GM21367 (cell line): ENCODE measurements around the gene SCYL1.

ENCODE experiments used
- ATAC-seq: cut with Tn5 transposase; IDR thresholded peaks from one replicate; pipeline ENCODE4 v1.9.1; 2021; ENCODE audit not compliant: unreplicated experiment

Gene SCYL1

DNA sequence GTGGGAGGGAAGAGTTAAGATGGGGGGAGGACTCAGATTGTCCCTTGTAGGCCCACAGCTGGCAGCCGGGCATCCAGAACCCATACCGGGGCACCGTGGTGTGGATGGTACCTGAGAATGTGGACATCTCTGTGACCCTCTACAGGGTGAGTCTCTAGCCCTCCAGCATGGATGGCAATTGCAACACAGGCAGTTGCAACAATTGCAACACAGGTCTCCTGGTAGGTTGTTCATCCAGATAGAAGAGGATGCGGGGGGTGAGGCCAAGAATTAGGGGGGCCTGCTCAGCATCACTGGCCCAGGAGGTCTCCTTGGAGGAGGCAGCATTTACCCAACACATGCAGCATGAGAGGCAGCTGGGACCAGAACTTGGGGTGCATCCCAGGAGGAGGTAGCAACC, 54.4 kb downstream of the SCYL1 start:
- ATAC-seq, result no peak

DNA sequence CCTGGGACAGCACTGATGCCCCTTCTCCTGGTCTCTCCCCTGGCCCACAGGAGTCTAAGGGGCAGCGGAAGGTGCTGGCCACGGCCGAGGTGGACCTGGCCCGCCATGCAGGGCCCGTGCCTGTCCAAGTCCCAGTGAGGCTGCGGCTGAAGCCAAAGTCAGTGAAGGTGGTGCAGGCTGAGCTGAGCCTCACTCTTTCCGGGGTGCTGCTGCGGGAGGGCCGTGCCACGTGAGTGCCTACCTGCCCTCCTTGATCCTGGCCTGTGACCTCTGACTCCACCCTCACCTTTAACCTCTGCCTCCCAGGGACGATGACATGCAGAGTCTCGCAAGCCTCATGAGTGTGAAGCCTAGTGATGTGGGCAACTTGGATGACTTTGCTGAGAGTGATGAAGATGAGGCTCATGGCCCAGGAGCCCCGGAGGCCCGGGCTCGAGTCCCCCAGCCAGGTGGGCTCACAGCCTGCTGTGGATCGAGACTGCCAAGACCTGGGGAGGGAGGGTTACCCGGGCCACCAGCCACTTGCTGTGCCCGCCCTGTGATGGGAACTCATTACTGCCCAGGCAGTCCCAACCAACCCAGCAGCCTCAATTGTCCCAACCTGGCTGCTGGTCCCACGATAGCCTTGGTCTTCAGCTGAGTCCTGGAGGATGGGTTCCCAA, 55.3 kb downstream of the SCYL1 start:
- ATAC-seq, result no peak

GRCh38 chr11:65580756-65581155, 55.9 kb downstream of the SCYL1 start:
- ATAC-seq, result no peak

GRCh38 chr11:65581928-65582327, 57.0 kb downstream of the SCYL1 start:
- no peak for ATAC-seq

- ATAC-seq, result no peak
Observed at GRCh38 chr11:65583589-65583988, 58.7 kb downstream of the SCYL1 start.

- ATAC-seq, result no peak
Observed at GRCh38 chr11:65584106-65584505, 59.2 kb downstream of the SCYL1 start.

DNA sequence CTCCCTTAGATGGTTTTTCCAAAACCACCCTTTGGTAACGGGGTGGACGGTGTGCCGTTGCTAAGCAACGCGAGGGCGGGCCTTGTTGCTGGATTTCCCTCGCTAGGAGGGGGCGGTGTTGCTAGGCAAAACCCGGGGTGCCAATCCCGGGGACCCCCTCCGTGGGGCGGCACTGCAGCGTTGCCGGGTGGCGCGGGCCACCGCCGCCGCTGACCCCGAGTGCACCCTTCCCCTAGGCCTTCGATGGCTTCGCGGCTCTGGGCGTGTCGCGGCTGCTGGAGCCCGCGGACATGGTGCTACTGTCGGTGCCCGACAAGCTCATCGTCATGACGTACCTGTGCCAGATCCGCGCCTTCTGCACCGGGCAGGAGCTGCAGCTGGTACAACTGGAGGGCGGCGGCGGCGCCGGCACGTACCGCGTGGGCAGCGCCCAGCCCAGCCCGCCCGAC, 59.9 kb downstream of the SCYL1 start:
- no peak for ATAC-seq

- ATAC-seq, result no peak
Observed at GRCh38 chr11:65585396-65586246, 60.7 kb downstream of the SCYL1 start.

- ATAC-seq, result no peak
Observed at GRCh38 chr11:65586247-65586630, 61.4 kb downstream of the SCYL1 start.

- no peak for ATAC-seq
Observed at GRCh38 chr11:65586676-65587075, 61.8 kb downstream of the SCYL1 start.
